Spleen (tissue), 11 donors: ENCODE results near the gene CTTNBP2NL. TPM values are rescaled to one million over a fixed set of nuclear protein-coding genes. Genes with fewer than 3 reads are reported as not detected.
"Not testable (repeated sequence)": the region's sequence is repeated elsewhere in the genome, so short reads cannot be mapped to it uniquely, and the experiment has no call there.

Experiments
- DNase-seq: peaks from one replicate; pipeline ENCODE4 v3.0.0-alpha.2; 2020
- H3K27ac ChIP-seq, 8 donors: fragments of 200-600 bp; sonication (generic) in 7 of 8; 1 replicate in 4 of 8; 2 replicates in 4 of 8; pipeline versions ENCODE4 v1.5.0 to v1.8.0; 2016 to 2021; ENCODE audit warnings: inconsistent platforms in 4 of 8, mild to moderate bottlenecking in 4 of 8, moderate library complexity in 1 of 8
- H3K27me3 ChIP-seq, 7 donors: fragments of 200-600 bp; sonication (generic) in 6 of 7; replicated peaks in 1 of 7; 1 replicate in 4 of 7; 2 replicates in 3 of 7; pipeline versions ENCODE4 v1.5.0 to v1.8.0; 2016 to 2021; ENCODE audit warnings: inconsistent platforms in 3 of 7, mild to moderate bottlenecking in 1 of 7
- H3K36me3 ChIP-seq, 6 donors: fragments of 200-600 bp; sonication (generic) in 5 of 6; 1 replicate in 4 of 6; 2 replicates in 2 of 6; pipeline versions ENCODE4 v1.5.0 to v1.8.0; 2016 to 2021; ENCODE audit warnings: inconsistent platforms in 2 of 6
- H3K4me1 ChIP-seq, 6 donors: fragments of 200-600 bp; sonication (generic) in 5 of 6; 1 replicate in 3 of 6; 2 replicates in 3 of 6; pipeline versions ENCODE4 v1.5.0 to v1.8.0; 2016 to 2021; ENCODE audit warnings: inconsistent platforms in 3 of 6
- H3K4me3 ChIP-seq, 8 donors: fragments of 200-600 bp; sonication (generic) in 7 of 8; 1 replicate in 4 of 8; 2 replicates in 4 of 8; pipeline versions ENCODE4 v1.5.0 to v1.8.0; 2016 to 2021; ENCODE audit warnings: inconsistent platforms in 4 of 8, mild to moderate bottlenecking in 4 of 8, moderate library complexity in 2 of 8
- H3K9me3 ChIP-seq, 8 donors: fragments of 200-600 bp; sonication (generic) in 7 of 8; 1 replicate in 4 of 8; 2 replicates in 4 of 8; pipeline versions ENCODE4 v1.5.0 to v1.8.0; 2016 to 2021; ENCODE audit warnings: inconsistent platforms in 4 of 8
- CTCF ChIP-seq, 11 experiments: fragments of 200-600 bp in 7 of 11; fragments of 450-650 bp in 4 of 11; sonication (generic) in 4 of 11; IDR thresholded peaks in 8 of 11; conservative IDR thresholded peaks in 3 of 11; 1 replicate in 7 of 11; 2 replicates in 4 of 11; pipeline versions ENCODE4 v1.4.0 to v1.8.0; 2016 to 2021; ENCODE audit warnings: antibody characterized with exemption in 11 of 11, inconsistent platforms in 4 of 11, mild to moderate bottlenecking in 1 of 11
- POLR2A ChIP-seq, 3 donors: fragments of 450-650 bp; IDR thresholded peaks; one replicate each; pipeline ENCODE4 v1.5.1; 2017; ENCODE audit warnings: antibody characterized with exemption in 3 of 3, mild to moderate bottlenecking in 1 of 3
- POLR2AphosphoS5 ChIP-seq, 3 donors: sonication (generic); formaldehyde crosslinking; IDR thresholded peaks; one replicate each; pipeline ENCODE4 v1.5.1; 2017; ENCODE audit warnings: antibody characterized with exemption in 3 of 3
- WGBS, 5 donors: extraction: QIAGEN DNeasy Blood & Tissue Kit in 3 of 5; methylation state at CpG; one replicate each; pipeline versions ENCODE4 v1.1.5 to v1.1.7; 2013 to 2018; 5-methylcytosine and 5-hydroxymethylcytosine counted together
- intact Hi-C: fragments of 100-400 bp; cut with DNase I; formaldehyde crosslinking; loops from one replicate; pipeline ENCODE4 v1.15.0; 2023; ENCODE audit warnings: low total_unique reads
- polyA plus RNA-seq, 3 donors: library from polyadenylated mRNA; stranded (reverse); fragments of 200-250 nt; gene quantifications; one replicate each; pipeline ENCODE4 v1.2.1, GENCODE V29; 2013
- total RNA-seq, 7 donors: library from RNA; depleted of rRNA in 3 of 7; stranded (reverse); fragments of >200 nt in 3 of 7; fragmentation: NEBNext Ultra II Directional in 4 of 7; extraction: Animal tissue kit (Norgen Biotek cat#: 25700) in 4 of 7; gene quantifications; one replicate each; pipeline versions ENCODE4 v1.1.0 to v1.2.1, GENCODE V29; 2016 to 2021
- donor health status: healthy with polysubstance abuse.
- donor health status: DM: no; HTN: no; CAD: no; lungs with moderate emphysema.
- donor health status: DM: no; HTN: no; CAD: no.
- donor health status: Bipolar disorder and iron deficiency.
- donor health status: healthy.
- donor health status: DM: no; HTN: no; CAD: no.
- donor health status: DM: yes; HTN: yes; CAD: no.

CTTNBP2NL gene
- total and polyA plus RNA-seq, 10 donors: 1.9 to 48.1 (median 24.0) TPM

GRCh38 chr1:112429749-112430148 is 33.7 kb downstream of the CTTNBP2NL start:
- Histone ChIP-seq H3K9me3 (no peaks in the 10 kb centered on the region), H3K36me3 (no peaks in the 10 kb centered on the region), H3K4me3 (no peak overlapping the region), H3K27me3 (no peaks in the 10 kb centered on the region), H3K4me1 (peaks cover 0 to 36% (median 20%) of the 10 kb centered on the region in 6 donors), H3K27ac (peak overlapping the region in 7 of 8 donors; percentile 3 to 76 (median 68))
- no peak for DNase-seq
- WGBS, 5 donors: 91 to 95% (median 92%) methylated on average over 1 of the region's 1 CpG
- intact Hi-C loops: no loop called here
- TF ChIP-seq POLR2AphosphoS5 (IDR thresholded peaks at IDR 0.05) (no peak), POLR2A (IDR thresholded peaks at IDR 0.05) (no peak), CTCF (IDR thresholded peaks at IDR 0.05 in 8 of 11, conservative IDR thresholded peaks at IDR 0.05 in 3 of 11) (no peak)

- 16 to 47% (median 34%) methylated on average over 1 of the region's 1 CpG for WGBS, 5 donors
- Histone ChIP-seq H3K27ac (peak overlapping the region in 7 of 8 donors; percentile 18 to 76 (median 68)), H3K4me1 (peaks cover 0 to 44% (median 20%) of the 10 kb centered on the region in 6 donors), H3K4me3 (no peak overlapping the region), H3K36me3 (no peaks in the 10 kb centered on the region), H3K27me3 (no peaks in the 10 kb centered on the region), H3K9me3 (no peaks in the 10 kb centered on the region)
- DNase-seq: no peak
- no peak for TF ChIP-seq POLR2AphosphoS5 (IDR thresholded peaks at IDR 0.05)
- TF ChIP-seq POLR2A (IDR thresholded peaks at IDR 0.05): no peak
- no peak for TF ChIP-seq CTCF (IDR thresholded peaks at IDR 0.05 in 8 of 11, conservative IDR thresholded peaks at IDR 0.05 in 3 of 11)
- intact Hi-C loops: no loop called here
Measured at GRCh38 chr1:112431038-112431437, 35.0 kb downstream of the CTTNBP2NL start.

GRCh38 chr1:112435448-112435847 is 39.4 kb downstream of the CTTNBP2NL start:
- no peak for DNase-seq
- TF ChIP-seq CTCF (IDR thresholded peaks at IDR 0.05 in 8 of 11, conservative IDR thresholded peaks at IDR 0.05 in 3 of 11): no peak
- TF ChIP-seq POLR2AphosphoS5 (IDR thresholded peaks at IDR 0.05): no peak
- no peak for TF ChIP-seq POLR2A (IDR thresholded peaks at IDR 0.05)
- Histone ChIP-seq H3K9me3 (peaks cover 0 to 4% (median 0%) of the 10 kb centered on the region in 8 donors), H3K4me3 (no peak overlapping the region), H3K27me3 (no peaks in the 10 kb centered on the region), H3K4me1 (peaks cover 0 to 44% (median 22%) of the 10 kb centered on the region in 6 donors), H3K27ac (peak overlapping the region in 4 of 8 donors; percentile 43 to 62 (median 46)), H3K36me3 (no peaks in the 10 kb centered on the region)
- intact Hi-C loops: no loop called here
- 23 to 54% (median 34%) methylated on average over 3 of the region's 3 CpGs for WGBS, 5 donors

- Histone ChIP-seq H3K4me1 (peaks cover 0 to 32% (median 14%) of the 10 kb centered on the region in 6 donors), H3K36me3 (no peaks in the 10 kb centered on the region), H3K27ac (peak overlapping the region in 4 of 8 donors; percentile 43 to 62 (median 46)), H3K27me3 (no peaks in the 10 kb centered on the region), H3K9me3 (peaks cover 0 to 4% (median 0%) of the 10 kb centered on the region in 8 donors), H3K4me3 (no peak overlapping the region)
- intact Hi-C loops: no loop called here
- DNase-seq: no peak
- WGBS, 5 donors: 84 to 92% (median 89%) methylated on average over 5 of the region's 5 CpGs
- no peak for TF ChIP-seq POLR2A (IDR thresholded peaks at IDR 0.05)
- no peak for TF ChIP-seq CTCF (IDR thresholded peaks at IDR 0.05 in 8 of 11, conservative IDR thresholded peaks at IDR 0.05 in 3 of 11)
Measured at GRCh38 chr1:112436384-112437156, 40.6 kb downstream of the CTTNBP2NL start.

GRCh38 chr1:112438156-112438555 is 42.1 kb downstream of the CTTNBP2NL start:
- DNase-seq, intact Hi-C loops, H3K36me3 ChIP-seq, H3K4me3 ChIP-seq, H3K27ac ChIP-seq, H3K9me3 ChIP-seq, H3K27me3 ChIP-seq: not testable (repeated sequence)
- H3K4me1 ChIP-seq: peaks cover 0 to 24% (median 13%) of the 10 kb centered on the region in 6 donors
- 76 to 94% (median 83%) methylated on average over 2 of the region's 2 CpGs for WGBS, 5 donors
